ENCODE measurements around the gene AMFR.
A peak's percentile ranks its signal among the peaks of the same experiment; 100 is the strongest.
"Not testable (repeated sequence)": the region's sequence is repeated elsewhere in the genome, so short reads cannot be mapped to it uniquely, and the experiment has no call there.

The AMFR gene

DNA sequence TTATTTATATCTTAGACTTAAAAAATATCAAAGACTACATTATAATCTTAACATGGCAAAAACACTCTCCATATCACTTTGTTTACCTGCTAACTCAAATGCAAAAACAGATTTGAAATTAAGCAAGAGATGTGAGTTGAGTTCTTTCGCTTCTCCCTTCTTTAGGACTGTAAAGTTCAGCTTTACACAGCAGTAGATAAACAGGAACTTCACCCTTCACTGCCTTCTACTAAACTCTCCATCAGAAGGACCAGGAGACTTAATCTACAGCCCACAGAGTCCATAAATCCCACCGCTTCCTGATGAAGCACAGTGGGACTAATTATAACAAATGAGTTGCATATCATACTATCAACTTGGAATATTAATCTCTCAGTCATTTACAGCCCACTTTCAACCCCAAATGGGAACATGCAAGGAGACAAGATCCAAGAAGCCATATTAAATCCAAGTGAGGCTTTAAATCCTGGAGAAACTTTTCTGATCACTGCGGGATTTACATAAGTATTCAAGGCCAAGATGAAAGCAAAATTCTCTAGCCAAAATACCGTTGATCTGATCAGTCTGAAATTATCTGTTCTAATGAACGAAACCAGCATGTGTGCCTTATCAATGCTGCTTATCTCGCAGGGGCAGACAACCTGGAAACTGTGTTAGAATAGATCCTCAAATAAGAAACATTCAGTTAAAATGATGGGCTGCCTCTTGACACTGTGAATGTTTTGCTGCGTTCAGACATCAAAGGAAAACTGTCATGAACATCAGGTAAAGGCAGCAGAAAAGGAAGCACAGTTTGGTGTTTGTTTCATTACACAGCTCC is 1.6 kb downstream of the AMFR start:
- peak; percentile 3 for DNase-seq

DNA sequence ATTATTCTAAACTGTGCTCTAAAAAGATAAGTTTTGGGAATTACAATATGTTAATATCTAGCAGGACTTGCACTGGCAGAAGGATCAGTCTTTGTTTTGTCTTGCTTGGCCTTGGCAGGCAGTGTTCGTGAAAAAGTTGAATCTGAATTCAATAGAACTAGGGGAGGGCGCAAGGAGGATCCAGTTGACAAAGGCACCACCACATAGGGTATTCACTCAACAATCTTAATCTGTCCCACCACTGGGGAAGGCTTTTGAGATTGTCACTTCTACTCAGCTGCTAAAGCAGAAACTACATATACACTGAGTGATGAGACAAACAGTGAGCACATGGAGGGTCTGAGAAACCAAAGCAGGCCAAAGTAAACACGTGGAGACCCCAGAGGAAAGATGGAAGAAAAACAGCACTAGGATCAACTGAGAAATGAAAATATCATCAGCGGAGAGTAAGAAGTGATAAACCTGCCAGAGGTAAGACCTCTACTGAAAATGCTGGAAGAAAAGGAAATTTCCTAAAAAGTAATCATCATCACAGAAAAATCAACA is 2.4 kb downstream of the AMFR start:
- no peak for DNase-seq

DNA sequence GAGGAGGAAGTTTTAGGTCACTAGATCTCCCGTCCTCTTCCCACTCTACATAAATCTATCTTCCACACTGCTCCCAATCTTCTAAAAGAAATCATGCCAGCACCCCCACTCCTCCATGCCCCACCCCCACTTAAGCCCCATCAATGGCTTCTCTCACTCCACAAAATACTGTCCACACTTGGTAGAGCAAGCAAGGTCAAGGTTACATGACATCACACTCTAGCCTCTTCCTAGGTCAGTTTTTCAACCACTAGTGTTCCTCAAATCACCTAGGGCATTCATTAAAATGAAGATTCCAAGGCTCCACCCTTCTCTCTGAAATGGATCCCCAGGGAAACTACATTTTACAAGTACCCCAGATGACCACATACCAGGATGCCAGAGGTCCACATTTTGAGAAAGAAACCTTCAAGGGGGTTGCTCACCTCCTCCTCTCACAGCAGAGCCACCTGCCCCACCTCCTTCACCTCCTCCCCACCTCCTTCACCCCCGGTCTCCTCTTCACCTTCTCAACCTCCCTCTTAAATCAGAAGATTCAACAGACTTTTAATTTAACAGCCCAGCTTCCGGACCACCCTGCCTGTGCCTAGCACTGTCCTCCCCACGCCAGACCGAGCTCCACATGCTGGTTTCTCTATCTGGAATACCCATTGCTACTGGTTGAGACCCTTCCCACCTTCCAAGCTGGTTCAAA is 3.2 kb downstream of the AMFR start:
- no peak for DNase-seq

DNA sequence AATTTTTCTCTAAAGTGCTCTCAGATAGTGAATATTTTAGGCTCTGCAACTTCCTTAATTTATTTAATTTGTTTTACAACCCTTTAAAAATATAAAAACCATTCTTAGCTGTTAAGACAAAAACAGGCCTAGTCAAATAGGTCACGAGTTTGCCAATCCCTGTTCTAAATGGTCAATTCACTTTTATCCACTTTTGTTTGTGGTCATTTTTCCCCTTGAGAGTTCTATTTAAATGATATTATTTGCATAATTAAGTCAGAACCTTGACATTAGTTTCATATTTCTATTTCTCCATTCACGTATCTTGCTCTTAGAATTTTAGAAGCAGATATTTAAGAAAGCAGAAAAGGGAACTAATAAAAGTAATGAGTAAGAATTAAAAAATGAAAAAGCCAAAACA is 4.0 kb downstream of the AMFR start:
- no peak for DNase-seq

DNA sequence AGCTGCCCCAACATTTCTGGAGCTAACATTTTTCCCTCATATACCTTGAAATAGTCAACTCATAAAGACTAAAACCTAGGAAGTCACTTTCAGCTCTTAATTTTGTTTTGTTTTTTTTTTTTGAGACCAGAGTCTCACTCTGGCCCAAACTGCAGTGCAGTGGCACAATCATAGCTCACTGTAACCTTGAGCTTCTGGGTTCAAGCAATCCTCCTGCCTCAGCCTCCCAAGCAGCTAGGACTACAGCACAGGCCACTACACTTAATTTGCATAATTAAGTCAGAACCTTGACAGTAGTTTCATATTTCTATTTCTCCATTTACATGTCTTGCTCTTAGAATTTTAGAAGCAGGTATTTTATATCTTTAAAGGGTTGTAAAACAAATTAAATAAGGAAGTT is 4.7 kb downstream of the AMFR start:
- no peak for DNase-seq

DNA sequence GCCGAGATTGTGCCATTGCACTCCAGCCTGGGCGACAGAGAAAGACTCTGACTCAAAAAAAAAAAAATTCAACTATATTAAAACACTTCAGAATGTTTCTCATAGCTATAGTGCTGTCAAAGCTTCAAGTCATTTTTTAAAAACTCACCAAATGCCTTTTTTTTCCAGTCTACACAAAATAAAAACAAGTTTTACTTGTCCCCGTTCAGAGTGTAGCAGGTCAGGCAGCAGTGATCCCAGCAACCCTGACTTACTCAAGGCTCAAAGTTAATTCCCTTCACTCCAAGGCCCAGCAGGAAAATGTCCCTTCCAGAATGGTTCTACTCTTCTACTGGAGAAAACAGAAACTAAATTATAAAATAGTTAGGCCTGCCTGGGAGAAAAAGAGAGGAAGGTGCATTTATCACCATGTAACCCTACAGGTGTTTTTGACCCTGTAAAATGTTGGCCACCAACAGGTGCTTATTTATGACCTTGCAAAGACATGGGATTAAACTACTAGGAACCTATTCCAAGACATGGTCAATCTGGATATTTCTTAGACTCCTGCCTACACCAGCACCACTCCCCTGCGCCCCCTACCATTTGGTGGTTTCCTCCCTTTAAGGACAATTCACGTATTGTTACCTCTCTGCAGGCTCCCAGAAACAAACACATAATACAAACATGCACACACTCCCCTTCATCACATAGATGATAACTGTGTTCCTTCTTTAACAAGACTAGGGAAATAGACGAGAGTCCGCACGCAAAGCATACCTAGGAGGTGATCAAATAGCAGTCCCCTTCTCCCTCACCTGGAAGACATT is 5.4 kb downstream of the AMFR start:
- no peak for DNase-seq

DNA sequence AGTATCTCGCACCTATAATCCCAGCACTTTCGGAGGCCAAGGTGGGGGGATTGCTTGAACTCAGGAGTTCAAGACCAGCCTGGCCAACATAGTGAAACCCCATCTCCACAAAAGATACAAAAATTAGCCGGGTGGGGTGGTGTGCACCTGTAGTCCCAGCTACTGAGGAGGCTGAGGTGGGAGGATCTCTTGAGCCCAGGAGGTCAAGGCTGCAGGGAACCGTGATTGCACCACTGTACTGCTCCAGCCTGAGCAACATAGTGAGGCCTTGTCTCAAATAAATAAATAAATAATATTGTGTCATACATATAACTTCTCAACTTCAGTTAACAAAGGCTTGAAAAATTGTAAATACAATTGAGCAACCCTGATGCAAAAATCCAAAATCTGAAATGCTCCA is 8.2 kb downstream of the AMFR start:
- no peak for DNase-seq

DNA sequence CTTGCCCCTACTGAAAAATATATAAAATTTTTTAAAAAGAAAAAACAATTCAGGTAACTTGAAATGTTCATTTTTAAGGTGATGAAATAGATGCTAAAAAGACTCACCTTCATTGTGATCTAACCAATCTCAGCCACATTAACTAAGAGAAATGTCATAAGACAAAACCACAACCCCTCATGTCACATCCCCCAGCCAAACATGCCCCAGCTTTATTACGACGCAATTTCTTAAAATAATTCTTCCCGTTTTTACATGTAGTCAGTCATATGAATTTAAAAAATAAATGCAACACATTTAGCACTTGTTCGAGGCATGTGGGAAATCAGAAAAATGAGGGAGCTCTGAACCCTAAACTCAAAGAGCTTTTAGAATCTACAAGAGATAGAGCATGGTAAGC is 9.5 kb downstream of the AMFR start:
- DNase-seq, result no peak

DNA sequence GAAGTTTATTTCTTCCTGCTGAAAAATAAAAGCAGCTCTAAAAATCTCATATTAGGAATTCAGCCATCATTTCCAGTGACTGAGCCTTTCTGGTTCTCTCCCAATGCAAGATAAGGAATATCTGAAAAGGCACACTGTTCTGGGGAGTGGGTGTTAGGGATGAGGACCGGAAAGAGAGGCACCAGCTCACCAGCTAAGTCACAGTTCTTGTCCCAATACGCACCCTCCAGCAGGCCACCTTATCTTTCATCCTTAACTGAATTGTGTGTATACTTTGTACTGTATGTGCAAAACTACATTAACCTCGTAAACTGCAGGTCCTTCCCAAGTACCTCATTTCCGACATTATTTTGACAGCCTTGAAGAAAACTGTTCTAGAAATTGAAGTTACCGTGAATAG is 11.0 kb downstream of the AMFR start:
- DNase-seq, result no peak

DNA sequence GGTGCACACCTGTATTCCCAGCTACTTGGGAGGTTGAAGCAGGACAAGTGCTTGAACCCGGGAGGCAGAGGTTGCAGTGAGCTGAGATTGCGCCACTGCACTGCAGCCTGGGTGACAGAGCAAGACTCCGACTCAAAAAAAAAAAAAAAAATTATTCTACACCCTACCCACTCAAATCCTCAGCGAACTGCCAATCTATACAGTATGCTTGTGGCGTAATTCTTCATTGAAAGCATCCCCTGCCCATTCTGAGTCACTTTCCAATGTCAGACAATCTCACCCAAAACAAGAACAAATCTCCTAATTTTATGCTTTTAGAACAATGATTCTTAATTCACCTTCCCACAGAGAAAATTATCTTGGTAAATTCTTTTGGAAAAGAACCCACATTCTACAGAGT is 12.0 kb downstream of the AMFR start:
- no peak for DNase-seq

DNA sequence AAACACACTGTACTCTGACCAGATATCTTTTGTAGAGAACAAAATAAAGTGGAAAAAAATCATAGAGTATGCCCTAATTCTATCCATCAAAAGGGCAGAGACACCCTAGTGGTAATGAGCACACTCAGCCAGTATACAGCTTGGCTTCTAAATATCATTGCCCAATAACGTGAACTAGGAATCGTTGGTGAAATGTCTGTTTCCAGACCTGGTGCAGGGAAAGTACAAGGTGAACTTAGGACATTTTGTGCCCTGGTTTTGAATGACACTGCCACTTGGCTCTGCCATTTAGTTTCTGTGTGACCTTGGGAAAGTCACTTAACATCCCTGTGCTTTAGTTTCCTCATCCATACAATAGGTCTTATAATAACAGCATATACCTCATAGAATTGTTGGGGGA is 13.7 kb downstream of the AMFR start:
- DNase-seq, result no peak

DNA sequence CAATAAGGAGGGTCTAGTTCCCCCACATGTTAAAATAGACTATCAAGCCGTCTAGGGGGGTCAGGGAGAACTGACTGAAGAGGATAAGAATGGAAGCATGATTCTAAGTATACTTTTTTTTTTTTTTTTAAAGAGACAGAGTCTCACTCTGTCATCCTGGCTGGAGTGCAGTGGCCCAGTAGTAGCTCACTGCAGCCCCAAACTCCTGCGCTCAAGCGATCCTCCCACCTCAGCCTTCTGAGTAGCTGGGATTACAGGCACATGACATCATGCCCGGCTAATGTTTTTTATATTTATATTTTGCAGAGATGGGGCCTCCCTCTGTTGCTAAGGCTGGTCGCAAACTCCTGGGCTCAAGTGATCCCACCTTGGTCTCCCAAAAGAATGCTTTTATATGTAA is 14.2 kb downstream of the AMFR start:
- DNase-seq, result no peak

DNA sequence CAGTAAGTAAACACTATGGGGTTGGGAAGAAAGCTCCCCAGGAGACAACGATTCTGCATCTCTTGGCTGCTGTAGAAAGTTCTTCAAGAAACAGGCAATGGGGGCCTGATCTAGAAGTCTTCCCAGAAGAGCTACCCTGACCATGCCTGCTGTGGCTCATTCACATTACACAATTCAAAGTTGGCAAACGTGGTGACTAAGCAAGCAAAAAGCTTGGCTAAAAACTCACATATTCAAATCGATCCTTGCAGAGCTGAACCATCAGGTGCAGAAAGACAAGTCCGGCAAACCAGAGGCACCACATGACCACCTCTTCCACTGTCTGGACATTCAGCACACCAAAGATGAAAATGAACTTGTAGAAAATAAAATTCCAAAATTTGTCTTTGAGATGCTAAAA is 16.1 kb downstream of the AMFR start:
- DNase-seq, result no peak

DNA sequence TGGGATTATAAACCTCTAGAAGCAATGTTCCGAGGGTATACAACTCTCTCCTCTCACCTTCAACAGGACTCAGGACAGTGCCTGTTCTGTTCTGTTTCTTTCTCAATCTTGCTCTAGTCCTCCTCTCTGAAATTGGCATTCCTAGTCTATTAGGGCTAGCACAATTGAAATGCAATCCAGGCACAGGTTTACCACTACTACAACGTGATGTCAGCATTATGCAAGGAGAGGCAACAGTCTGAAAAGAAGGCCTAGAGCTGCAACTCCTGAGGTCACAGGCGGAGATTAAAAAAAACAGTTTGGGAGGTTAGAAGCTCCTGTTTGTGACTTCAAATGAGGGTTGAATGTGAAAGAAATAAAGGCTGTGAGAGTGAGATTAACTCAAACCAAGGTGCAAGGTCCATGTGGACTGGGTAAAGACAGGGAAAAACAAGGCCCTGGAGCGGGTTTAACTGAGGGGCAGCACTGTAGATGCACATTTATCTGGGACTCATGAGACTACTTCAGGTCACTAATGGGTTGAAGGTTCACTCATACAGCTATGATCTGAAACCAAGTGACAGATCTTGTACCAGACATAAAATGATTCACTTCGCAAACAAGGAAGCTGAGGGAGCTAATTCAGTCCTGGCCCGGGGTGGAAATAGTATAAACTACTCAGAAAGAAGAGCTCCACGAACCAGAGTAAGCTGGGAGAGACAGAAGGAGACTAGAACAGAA is 16.8 kb downstream of the AMFR start:
- DNase-seq, result no peak

DNA sequence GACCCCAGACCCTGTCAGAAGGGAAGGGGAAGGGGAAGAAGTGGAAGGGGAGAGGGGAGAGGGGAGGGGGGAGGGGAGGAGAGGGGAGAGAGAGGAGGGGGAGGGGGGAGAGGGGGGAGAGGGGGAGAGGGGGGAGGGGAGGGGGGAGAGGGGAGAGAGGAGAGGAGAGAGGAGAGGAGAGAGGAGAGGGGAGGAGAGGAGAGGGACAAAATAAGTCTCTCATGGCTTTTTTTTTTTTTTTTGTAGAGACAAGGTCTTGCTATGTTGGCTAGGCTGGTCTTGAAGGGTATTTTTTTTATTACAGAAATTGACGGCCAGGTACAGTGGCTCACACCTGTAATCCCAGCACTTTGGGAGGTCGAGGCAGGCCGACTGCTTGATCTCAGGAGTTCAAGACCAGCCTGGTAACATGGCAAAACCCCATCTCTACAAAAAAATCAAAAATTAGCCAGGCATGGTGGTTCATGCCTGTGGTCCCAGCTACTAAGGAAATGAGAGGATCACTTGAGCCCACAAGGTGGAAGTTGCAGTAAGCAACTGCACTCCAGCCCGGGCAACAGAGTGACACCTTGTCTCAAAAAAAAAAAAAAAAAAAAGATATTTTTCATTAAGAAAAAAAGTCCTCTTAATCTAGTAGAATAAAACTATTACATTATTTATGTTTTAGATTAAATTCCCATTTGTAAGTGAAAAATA is 19.2 kb downstream of the AMFR start:
- no peak for DNase-seq

DNA sequence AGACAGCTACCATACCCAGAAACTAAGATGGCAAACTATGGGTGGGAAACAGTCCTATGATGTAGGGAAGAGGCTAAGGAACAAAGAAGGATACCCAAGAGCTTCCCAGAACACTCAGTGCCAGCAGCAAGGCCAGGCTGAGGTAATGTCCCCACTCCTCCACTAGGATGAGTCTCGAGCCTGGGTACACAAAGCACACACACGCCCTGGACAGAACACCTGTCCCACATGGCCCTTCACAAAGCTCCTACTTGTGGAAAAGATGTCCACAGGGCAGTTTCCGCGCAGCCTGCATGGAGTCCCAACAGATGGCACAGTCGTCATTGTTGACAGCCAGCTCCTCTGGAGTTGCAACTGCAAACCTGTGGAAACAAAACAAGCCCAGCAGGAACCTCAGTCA is 23.9 kb downstream of the AMFR start:
- no peak for DNase-seq

DNA sequence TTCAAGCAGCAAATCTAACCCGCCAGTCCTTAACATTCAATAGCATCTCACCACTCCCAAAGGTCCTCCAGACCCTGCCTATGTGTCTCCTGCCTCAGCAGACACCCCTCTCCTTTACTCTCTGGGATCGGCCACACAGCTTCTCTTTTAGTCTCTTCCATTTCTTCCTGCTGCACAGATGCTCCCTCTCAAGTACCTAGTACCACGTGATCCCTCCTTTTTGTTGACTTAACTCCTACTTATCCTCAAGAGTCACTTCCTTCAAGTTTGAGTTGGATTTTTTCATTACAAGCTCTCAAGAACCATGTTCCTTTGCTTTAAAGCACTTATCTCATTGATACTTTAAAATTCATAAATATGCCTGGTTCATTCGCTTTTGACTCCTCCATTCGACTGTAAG is 24.9 kb downstream of the AMFR start:
- no peak for DNase-seq

DNA sequence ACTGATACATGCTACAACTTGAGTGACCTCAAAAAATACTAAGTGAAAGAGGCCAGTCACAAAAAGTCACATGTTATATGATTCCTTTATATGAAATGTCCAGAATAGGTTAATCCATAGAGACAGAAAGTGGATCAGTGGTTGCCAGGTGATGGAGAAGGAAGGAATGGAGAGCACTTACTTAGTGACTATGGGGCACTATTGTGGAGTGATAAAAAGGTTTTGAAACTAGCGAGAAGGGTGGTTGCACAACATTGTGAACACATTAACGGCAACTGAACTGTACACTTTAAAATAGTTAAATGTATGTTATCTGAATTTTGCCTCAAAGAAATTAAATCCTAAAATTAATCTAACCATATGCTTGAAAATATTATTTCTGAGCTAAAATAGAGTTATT is 25.9 kb downstream of the AMFR start:
- DNase-seq, result no peak

DNA sequence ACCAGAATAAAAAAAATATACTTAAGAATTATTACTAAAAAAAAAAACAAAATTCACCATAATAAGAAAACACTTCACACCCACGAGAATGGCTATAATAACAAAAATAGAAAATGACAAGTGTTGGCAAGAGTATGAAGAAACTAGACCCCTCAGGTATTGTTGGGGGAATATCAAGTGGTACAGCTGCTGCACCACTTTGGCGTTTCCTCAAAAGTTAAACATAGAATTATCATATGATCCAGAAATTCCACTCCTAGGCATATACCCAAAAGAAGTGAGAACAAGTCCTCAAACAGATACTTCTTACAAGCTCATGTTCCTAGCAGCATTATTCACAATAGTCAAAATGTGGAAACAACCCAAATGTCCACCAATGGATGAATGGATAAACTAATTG is 26.3 kb downstream of the AMFR start:
- no peak for DNase-seq

DNA sequence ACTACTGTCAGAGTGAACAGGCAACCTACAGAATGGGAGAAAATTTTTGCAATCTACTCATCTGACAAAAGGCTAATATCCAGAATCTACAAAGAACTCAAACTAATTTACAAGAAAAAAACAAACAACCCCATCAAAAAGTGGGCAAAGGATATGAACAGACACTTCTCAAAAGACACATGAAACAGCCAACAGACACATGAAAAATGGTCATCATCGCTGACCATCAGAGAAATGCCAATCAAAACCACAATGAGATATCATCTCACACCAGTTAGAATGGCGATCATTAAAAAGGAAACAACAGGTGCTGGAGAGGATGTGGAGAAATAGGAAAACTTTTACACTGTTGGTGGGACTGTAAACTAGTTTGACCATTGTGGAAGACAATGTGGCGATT is 28.6 kb downstream of the AMFR start:
- DNase-seq, result not testable (repeated sequence)

DNA sequence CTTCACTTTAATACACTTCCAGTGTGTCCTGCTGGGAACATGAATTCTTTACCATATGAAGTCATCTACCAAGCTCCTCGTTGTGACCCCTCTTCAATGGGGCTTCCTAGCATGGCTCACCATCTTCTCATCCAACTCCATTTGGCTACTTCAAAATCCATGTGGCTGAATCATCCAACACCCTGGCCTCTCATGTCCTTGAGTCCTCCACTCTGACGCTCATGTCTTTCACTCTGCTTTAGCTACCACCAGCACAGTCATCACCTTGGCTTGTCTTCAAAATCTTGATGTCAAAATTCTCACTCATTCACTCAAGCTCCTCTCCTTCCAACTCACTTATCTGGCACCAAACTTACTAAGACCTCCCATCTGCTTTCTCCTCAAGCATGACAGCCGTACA is 35.8 kb downstream of the AMFR start:
- DNase-seq, result no peak

DNA sequence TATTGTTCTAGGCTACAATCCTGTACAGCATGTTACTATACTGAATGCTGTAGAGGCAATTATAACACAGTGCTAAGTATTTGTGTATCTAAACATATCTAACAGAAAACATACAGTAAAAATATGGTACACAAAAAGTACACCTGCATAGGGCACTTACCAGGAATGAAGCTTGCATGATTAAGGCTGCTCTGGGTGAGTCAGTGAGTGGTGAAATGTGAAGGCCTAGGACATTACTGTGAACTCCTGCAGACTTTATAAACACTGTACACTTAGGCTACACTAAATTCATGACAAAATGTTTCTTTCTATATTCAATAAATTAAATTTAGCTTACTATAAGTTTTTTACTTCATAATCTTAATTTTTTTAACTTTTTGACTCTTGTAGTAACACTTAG is 37.1 kb downstream of the AMFR start:
- no peak for DNase-seq
